Spleen (tissue), 11 donors: ENCODE data around the gene ATR. TPM values are rescaled to one million over a fixed set of nuclear protein-coding genes. Genes with fewer than 3 reads are reported as not detected.

Source experiments
- DNase-seq: peaks from one replicate; pipeline ENCODE4 v3.0.0-alpha.2; 2020
- H3K27ac ChIP-seq, 8 donors: fragments of 200-600 bp; sonication (generic) in 7 of 8; 1 replicate in 4 of 8; 2 replicates in 4 of 8; pipeline versions ENCODE4 v1.5.0 to v1.8.0; 2016 to 2021; ENCODE audit warnings: inconsistent platforms in 4 of 8, mild to moderate bottlenecking in 4 of 8, moderate library complexity in 1 of 8
- H3K27me3 ChIP-seq, 7 donors: fragments of 200-600 bp; sonication (generic) in 6 of 7; replicated peaks in 1 of 7; 1 replicate in 4 of 7; 2 replicates in 3 of 7; pipeline versions ENCODE4 v1.5.0 to v1.8.0; 2016 to 2021; ENCODE audit warnings: inconsistent platforms in 3 of 7, mild to moderate bottlenecking in 1 of 7
- H3K36me3 ChIP-seq, 6 donors: fragments of 200-600 bp; sonication (generic) in 5 of 6; 1 replicate in 4 of 6; 2 replicates in 2 of 6; pipeline versions ENCODE4 v1.5.0 to v1.8.0; 2016 to 2021; ENCODE audit warnings: inconsistent platforms in 2 of 6
- H3K4me1 ChIP-seq, 6 donors: fragments of 200-600 bp; sonication (generic) in 5 of 6; 1 replicate in 3 of 6; 2 replicates in 3 of 6; pipeline versions ENCODE4 v1.5.0 to v1.8.0; 2016 to 2021; ENCODE audit warnings: inconsistent platforms in 3 of 6
- H3K4me3 ChIP-seq, 8 donors: fragments of 200-600 bp; sonication (generic) in 7 of 8; 1 replicate in 4 of 8; 2 replicates in 4 of 8; pipeline versions ENCODE4 v1.5.0 to v1.8.0; 2016 to 2021; ENCODE audit warnings: inconsistent platforms in 4 of 8, mild to moderate bottlenecking in 4 of 8, moderate library complexity in 2 of 8
- H3K9me3 ChIP-seq, 8 donors: fragments of 200-600 bp; sonication (generic) in 7 of 8; 1 replicate in 4 of 8; 2 replicates in 4 of 8; pipeline versions ENCODE4 v1.5.0 to v1.8.0; 2016 to 2021; ENCODE audit warnings: inconsistent platforms in 4 of 8
- CTCF ChIP-seq, 11 experiments: fragments of 200-600 bp in 7 of 11; fragments of 450-650 bp in 4 of 11; sonication (generic) in 4 of 11; IDR thresholded peaks in 8 of 11; conservative IDR thresholded peaks in 3 of 11; 1 replicate in 7 of 11; 2 replicates in 4 of 11; pipeline versions ENCODE4 v1.4.0 to v1.8.0; 2016 to 2021; ENCODE audit warnings: antibody characterized with exemption in 11 of 11, inconsistent platforms in 4 of 11, mild to moderate bottlenecking in 1 of 11
- POLR2A ChIP-seq, 3 donors: fragments of 450-650 bp; IDR thresholded peaks; one replicate each; pipeline ENCODE4 v1.5.1; 2017; ENCODE audit warnings: antibody characterized with exemption in 3 of 3, mild to moderate bottlenecking in 1 of 3
- POLR2AphosphoS5 ChIP-seq, 3 donors: sonication (generic); formaldehyde crosslinking; IDR thresholded peaks; one replicate each; pipeline ENCODE4 v1.5.1; 2017; ENCODE audit warnings: antibody characterized with exemption in 3 of 3
- WGBS, 5 donors: extraction: QIAGEN DNeasy Blood & Tissue Kit in 3 of 5; methylation state at CpG; one replicate each; pipeline versions ENCODE4 v1.1.5 to v1.1.7; 2013 to 2018; 5-methylcytosine and 5-hydroxymethylcytosine counted together
- intact Hi-C: fragments of 100-400 bp; cut with DNase I; formaldehyde crosslinking; loops from one replicate; pipeline ENCODE4 v1.15.0; 2023; ENCODE audit warnings: low total_unique reads
- polyA plus RNA-seq, 3 donors: library from polyadenylated mRNA; stranded (reverse); fragments of 200-250 nt; gene quantifications; one replicate each; pipeline ENCODE4 v1.2.1, GENCODE V29; 2013
- total RNA-seq, 7 donors: library from RNA; depleted of rRNA in 3 of 7; stranded (reverse); fragments of >200 nt in 3 of 7; fragmentation: NEBNext Ultra II Directional in 4 of 7; extraction: Animal tissue kit (Norgen Biotek cat#: 25700) in 4 of 7; gene quantifications; one replicate each; pipeline versions ENCODE4 v1.1.0 to v1.2.1, GENCODE V29; 2016 to 2021
- donor health status: healthy with polysubstance abuse.
- donor health status: DM: no; HTN: no; CAD: no; lungs with moderate emphysema.
- donor health status: DM: no; HTN: no; CAD: no.
- donor health status: Bipolar disorder and iron deficiency.
- donor health status: healthy.
- donor health status: DM: no; HTN: no; CAD: no.
- donor health status: DM: yes; HTN: yes; CAD: no.

Gene ATR
- total and polyA plus RNA-seq, 10 donors: 18.4 to 64.0 (median 37.8) TPM

- DNase-seq: no peak
- Histone ChIP-seq H3K36me3 (peaks cover 3 to 100% (median 62%) of the 10 kb centered on the region in 6 donors), H3K9me3 (peaks cover 0 to 6% (median 4%) of the 10 kb centered on the region in 8 donors), H3K4me3 (no peak overlapping the region), H3K27ac (no peak overlapping the region), H3K27me3 (no peaks in the 10 kb centered on the region), H3K4me1 (no peaks in the 10 kb centered on the region)
- WGBS, 5 donors: 75 to 95% (median 82%) methylated on average over 1 of the region's 1 CpG
- intact Hi-C loops: no loop called here
- no peak for TF ChIP-seq CTCF (IDR thresholded peaks at IDR 0.05 in 8 of 11, conservative IDR thresholded peaks at IDR 0.05 in 3 of 11)
- TF ChIP-seq POLR2AphosphoS5 (IDR thresholded peaks at IDR 0.05): no peak
- TF ChIP-seq POLR2A (IDR thresholded peaks at IDR 0.05): no peak
These were observed 80.8 kb downstream of the ATR start for GRCh38 chr3:142497729-142498128.

GRCh38 chr3:142495103-142495502, 83.4 kb downstream of the ATR start:
- H3K27ac ChIP-seq: no peak overlapping the region
- H3K27me3 ChIP-seq: no peaks in the 10 kb centered on the region
- H3K4me1 ChIP-seq: no peaks in the 10 kb centered on the region
- WGBS, 5 donors: 82 to 100% (median 96%) methylated on average over 3 of the region's 3 CpGs
- peaks cover 0 to 100% (median 84%) of the 10 kb centered on the region in 6 donors for H3K36me3 ChIP-seq
- intact Hi-C loops: no loop called here
- H3K4me3 ChIP-seq: no peak overlapping the region
- no peak for DNase-seq
- no peak for TF ChIP-seq CTCF (IDR thresholded peaks at IDR 0.05 in 8 of 11, conservative IDR thresholded peaks at IDR 0.05 in 3 of 11)
- TF ChIP-seq POLR2AphosphoS5 (IDR thresholded peaks at IDR 0.05): no peak
- no peak for TF ChIP-seq POLR2A (IDR thresholded peaks at IDR 0.05)
- H3K9me3 ChIP-seq: no peaks in the 10 kb centered on the region

- no peak for TF ChIP-seq POLR2A (IDR thresholded peaks at IDR 0.05)
- TF ChIP-seq POLR2AphosphoS5 (IDR thresholded peaks at IDR 0.05): no peak
- no peak for TF ChIP-seq CTCF (IDR thresholded peaks at IDR 0.05 in 8 of 11, conservative IDR thresholded peaks at IDR 0.05 in 3 of 11)
- intact Hi-C loops: no loop called here
- Histone ChIP-seq H3K9me3 (no peaks in the 10 kb centered on the region), H3K27me3 (no peaks in the 10 kb centered on the region), H3K4me3 (no peak overlapping the region), H3K36me3 (peaks cover 2 to 100% (median 83%) of the 10 kb centered on the region in 6 donors), H3K4me1 (no peaks in the 10 kb centered on the region), H3K27ac (no peak overlapping the region)
- DNase-seq: no peak
- WGBS, 5 donors: 92 to 100% (median 98%) methylated on average over 2 of the region's 2 CpGs
These were observed 86.3 kb downstream of the ATR start for GRCh38 chr3:142492184-142492583.

GRCh38 chr3:142489572-142490323, 88.8 kb downstream of the ATR start:
- TF ChIP-seq CTCF (IDR thresholded peaks at IDR 0.05 in 8 of 11, conservative IDR thresholded peaks at IDR 0.05 in 3 of 11): no peak
- TF ChIP-seq POLR2A (IDR thresholded peaks at IDR 0.05): no peak
- no peak for TF ChIP-seq POLR2AphosphoS5 (IDR thresholded peaks at IDR 0.05)
- no peak overlapping the region for H3K4me3 ChIP-seq
- WGBS, 5 donors: 96 to 100% (median 98%) methylated on average over 5 of the region's 5 CpGs
- DNase-seq: no peak
- H3K4me1 ChIP-seq: no peaks in the 10 kb centered on the region
- no peaks in the 10 kb centered on the region for H3K9me3 ChIP-seq
- H3K27me3 ChIP-seq: no peaks in the 10 kb centered on the region
- intact Hi-C loops: no loop called here
- peaks cover 2 to 100% (median 77%) of the 10 kb centered on the region in 6 donors for H3K36me3 ChIP-seq
- no peak overlapping the region for H3K27ac ChIP-seq
